GM12872 (cell line): ENCODE data around the gene METTL14.

Source experiments
- CTCF ChIP-seq: IDR thresholded peaks from 3 replicates; pipeline ENCODE4 v1.5.1; 2011; ENCODE audit warnings: low read depth, mild to moderate bottlenecking, low read length, moderate library complexity; ENCODE audit not compliant: insufficient read depth

The METTL14 gene

GRCh38 chr4:118749347-118749988 is 64.3 kb downstream of the METTL14 start:
- TF ChIP-seq CTCF: no peak

- no peak for TF ChIP-seq CTCF
Observed at GRCh38 chr4:118751629-118752323, 66.6 kb downstream of the METTL14 start.

GRCh38 chr4:118752551-118752950 is 67.4 kb downstream of the METTL14 start:
- TF ChIP-seq CTCF: no peak

- TF ChIP-seq CTCF: no peak
Observed at GRCh38 chr4:118753096-118753495, 67.9 kb downstream of the METTL14 start.

GRCh38 chr4:118753685-118754084 is 68.5 kb downstream of the METTL14 start:
- no peak for TF ChIP-seq CTCF

- no peak for TF ChIP-seq CTCF
Observed at GRCh38 chr4:118754890-118755289, 69.7 kb downstream of the METTL14 start.

GRCh38 chr4:118755438-118756226 is 70.4 kb downstream of the METTL14 start:
- TF ChIP-seq CTCF: no peak
